Fibroblast of pulmonary artery (primary cell): ENCODE data around the gene DYRK2.

Source experiments
- DNase-seq: peaks from one replicate; pipeline ENCODE4 v3.0.0-alpha.2; 2010; ENCODE audit warnings: low read depth
- H3K4me3 ChIP-seq: replicated peaks from 2 replicates; pipeline ENCODE4 v1.5.1; 2011; ENCODE audit warnings: low read depth, mild to moderate bottlenecking, control low read depth, low read length, moderate library complexity
- TF ChIP-seq, protein P1 (sequence below): IDR thresholded peaks from 2 replicates; pipeline ENCODE4 v1.5.1; 2011; ENCODE audit warnings: mild to moderate bottlenecking, control low read depth, low read length, inconsistent platforms; ENCODE audit errors: missing control alignments

The DYRK2 gene

DNA sequence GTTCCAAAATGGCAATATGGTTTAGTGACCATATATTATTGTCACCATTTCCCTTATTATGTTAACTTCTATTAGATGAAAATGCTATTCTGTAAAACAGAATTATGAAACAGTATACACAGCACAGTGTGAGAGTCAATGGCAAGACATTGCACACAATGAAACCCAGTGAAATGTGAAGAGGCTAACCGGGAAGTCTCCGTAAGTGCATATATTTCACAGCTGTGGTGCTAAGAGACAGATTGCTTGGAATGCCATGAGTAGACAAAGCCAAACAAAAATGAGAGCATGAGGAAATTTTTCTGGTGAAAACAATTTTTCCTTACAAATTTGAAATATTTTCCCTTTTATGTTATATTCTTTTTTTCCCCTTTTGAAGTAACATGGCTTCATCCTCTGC, 49.4 kb downstream of the DYRK2 start:
- TF ChIP-seq, protein P1, sequence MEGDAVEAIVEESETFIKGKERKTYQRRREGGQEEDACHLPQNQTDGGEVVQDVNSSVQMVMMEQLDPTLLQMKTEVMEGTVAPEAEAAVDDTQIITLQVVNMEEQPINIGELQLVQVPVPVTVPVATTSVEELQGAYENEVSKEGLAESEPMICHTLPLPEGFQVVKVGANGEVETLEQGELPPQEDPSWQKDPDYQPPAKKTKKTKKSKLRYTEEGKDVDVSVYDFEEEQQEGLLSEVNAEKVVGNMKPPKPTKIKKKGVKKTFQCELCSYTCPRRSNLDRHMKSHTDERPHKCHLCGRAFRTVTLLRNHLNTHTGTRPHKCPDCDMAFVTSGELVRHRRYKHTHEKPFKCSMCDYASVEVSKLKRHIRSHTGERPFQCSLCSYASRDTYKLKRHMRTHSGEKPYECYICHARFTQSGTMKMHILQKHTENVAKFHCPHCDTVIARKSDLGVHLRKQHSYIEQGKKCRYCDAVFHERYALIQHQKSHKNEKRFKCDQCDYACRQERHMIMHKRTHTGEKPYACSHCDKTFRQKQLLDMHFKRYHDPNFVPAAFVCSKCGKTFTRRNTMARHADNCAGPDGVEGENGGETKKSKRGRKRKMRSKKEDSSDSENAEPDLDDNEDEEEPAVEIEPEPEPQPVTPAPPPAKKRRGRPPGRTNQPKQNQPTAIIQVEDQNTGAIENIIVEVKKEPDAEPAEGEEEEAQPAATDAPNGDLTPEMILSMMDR = no peak
- H3K4me3 ChIP-seq = no peak overlapping the region

DNA sequence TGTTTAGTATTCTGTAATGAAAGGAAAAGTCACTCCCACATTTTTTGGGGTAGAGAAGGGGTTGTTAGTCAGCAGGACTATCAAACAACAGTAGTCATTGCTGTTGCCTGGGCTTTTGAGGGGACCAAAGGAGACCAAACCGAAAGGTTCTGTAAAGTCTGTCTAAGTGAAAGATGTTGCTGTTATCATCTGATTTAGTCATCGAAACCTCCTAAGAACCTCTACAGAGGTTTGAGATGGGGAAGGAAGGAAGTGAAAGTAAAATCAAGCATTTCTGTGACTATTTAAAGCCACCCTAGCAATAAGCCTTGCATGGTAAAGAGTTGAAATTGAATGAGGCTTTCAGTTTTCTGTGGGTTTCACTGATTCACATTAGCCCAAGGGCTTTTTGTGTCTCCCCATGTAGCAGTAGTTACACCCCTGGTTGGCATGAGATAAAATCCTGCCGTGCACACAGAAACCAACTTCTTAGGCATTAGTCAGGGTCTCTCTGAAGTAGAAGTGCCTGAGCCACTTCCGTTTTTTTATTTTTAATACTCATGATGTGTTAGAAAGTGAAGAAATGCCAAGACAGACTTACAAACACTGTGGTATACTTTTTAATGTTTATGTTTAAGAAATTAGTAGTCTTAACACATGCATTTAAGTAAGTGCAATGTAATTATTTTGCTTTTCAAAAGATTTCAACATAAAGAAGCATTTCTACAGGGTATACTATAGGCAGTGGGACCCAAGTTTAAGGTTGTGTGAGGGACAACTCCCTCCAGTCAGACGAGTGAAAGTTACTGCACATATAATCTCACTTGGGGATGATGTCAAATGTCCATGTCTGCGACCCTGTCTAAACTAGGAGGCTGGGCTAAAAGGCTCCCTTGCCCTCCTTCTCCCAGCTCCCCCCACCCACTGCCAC, 50.4 kb downstream of the DYRK2 start:
- peak overlapping the region; percentile 41 for H3K4me3 ChIP-seq
- TF ChIP-seq, protein P1 = no peak
- peak; percentile 14 for DNase-seq

More for the DNA sequence above, 49.4 kb downstream of the DYRK2 start:
- no peak for DNase-seq

DNA sequence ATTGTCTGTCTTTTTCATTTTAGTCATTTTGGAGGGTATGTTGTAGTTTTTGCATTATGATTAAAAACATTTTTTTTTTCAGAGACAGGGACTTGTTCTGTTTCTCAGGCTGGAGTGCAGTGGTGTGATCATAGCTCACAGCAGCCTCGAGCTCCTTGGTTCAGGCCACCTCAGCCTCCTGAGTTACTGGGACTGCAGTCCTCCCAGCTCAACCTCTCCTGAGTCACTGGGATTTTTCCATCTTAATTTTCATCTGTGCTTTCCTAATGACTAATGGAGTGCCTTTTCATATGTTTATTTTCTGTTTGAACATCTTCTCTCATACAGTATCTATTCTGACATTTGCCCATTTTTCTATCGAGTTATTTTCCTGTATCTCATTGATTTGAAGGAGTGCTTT, 52.6 kb downstream of the DYRK2 start:
- no peak for DNase-seq
- TF ChIP-seq, protein P1 = no peak
- no peak overlapping the region for H3K4me3 ChIP-seq

DNA sequence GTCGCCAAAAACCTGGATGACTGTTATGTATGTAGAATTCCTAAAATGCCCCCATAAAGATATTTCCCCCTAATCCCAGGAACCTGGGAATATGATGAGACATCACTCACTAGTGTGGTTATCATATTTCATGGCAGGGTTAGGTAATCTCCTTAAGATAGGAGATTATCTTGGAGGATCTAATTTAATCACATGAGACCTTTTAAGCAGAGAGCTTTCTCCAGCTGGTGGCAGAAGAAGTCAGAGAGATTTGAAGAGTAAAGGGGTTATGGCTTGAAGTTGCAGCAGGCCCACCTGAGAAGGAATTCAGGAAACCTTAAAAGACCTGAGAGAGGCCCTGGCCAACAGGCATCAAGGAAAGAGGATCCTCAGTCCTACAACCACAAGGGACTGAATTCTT, 53.6 kb downstream of the DYRK2 start:
- H3K4me3 ChIP-seq = no peak overlapping the region
- TF ChIP-seq, protein P1 = no peak
- no peak for DNase-seq

DNA sequence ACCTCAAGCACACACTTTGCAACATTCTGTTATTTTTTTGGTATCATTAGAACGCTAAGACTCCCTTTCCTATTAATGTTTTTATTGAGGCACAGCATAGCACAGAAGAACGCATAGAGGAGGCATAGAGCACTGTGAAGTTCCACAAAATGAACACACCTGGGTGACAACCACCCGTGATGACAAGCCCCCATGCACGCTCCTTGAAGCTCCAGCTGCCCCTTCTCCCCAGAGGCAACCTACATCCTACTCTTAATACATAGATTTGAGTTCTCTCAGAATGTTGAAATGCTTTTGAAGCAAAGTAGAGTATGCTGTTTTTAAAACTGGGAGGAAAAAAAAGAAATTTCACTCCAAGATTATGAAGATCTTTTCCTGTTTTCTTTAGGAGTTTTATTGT, 55.5 kb downstream of the DYRK2 start:
- TF ChIP-seq, protein P1 = no peak
- H3K4me3 ChIP-seq = no peak overlapping the region
- no peak for DNase-seq

DNA sequence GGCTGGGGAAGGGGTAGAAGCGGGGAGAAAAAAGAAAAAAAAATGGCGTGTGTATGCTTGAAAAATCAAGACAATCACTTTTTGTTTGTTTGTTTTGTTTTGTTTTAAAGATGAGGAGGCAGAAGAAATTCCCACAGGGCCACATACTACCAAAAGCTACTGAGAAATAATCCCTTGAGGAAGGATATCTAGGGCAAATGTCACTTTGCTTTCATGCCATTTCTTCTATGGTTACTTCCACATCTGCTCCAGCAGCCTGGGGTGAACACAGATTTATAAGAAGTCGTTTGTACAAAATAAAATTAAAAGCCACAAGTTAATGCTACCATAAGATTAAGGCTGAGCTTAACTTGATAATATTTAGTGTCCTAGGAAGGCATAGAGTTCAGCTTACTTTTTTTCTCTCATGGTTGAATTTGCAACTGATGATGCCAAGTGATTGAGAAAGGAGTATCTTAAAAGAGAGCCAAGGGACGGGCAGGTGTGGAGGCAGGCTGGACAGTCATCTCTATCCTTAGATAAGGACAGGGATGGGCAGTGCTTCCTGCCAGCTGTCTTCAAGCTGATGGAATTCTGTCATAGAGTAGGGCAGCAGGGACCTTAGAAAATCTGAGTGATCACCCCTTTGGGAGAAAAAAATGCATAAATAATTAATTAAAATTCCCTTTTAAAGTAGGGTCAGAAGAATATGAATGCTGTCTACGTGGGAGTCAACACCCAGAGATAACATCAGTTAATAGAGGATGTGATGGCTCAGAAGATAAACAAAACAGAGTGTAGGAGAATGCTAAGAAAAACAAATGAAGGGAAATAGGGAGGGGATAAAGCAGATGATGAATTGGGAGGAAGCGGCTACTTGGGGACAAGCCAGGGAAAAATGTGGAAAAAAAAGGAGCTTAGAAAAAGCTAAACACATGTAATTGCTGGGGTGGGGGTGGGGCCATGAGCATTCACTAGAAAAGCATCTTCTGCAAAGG, 57.1 kb downstream of the DYRK2 start:
- DNase-seq = peak; percentile 64

More for the DNA sequence above, 57.1 kb downstream of the DYRK2 start:
- no peak overlapping the region for H3K4me3 ChIP-seq
- TF ChIP-seq, protein P1 = no peak
